ENCODE data around the gene KCNQ1OT1.
A peak's percentile ranks its signal among the peaks of the same experiment; 100 is the strongest.

Gene KCNQ1OT1

GRCh38 chr11:2731130-2732125 is 31.6 kb upstream of the KCNQ1OT1 start:
- no peak for TF ChIP-seq CTCF (conservative IDR thresholded peaks at IDR 0.05; ENCODE audit: low read depth, low read length)
- DNase-seq (ENCODE audit: low read depth): no peak
- H3K4me3 ChIP-seq (ENCODE audit: low read depth, low read length): no peak overlapping the region

- DNase-seq (ENCODE audit: low read depth): no peak
- no peak overlapping the region for H3K4me3 ChIP-seq (ENCODE audit: low read depth, low read length)
- TF ChIP-seq CTCF (conservative IDR thresholded peaks at IDR 0.05; ENCODE audit: low read depth, low read length): no peak
Measured at GRCh38 chr11:2730272-2731129, 30.7 kb upstream of the KCNQ1OT1 start.

GRCh38 chr11:2729841-2730240 is 30.0 kb upstream of the KCNQ1OT1 start:
- no peak for TF ChIP-seq CTCF (conservative IDR thresholded peaks at IDR 0.05; ENCODE audit: low read depth, low read length)
- no peak overlapping the region for H3K4me3 ChIP-seq (ENCODE audit: low read depth, low read length)
- no peak for DNase-seq (ENCODE audit: low read depth)

GRCh38 chr11:2728663-2729332 is 29.0 kb upstream of the KCNQ1OT1 start:
- no peak for TF ChIP-seq CTCF (conservative IDR thresholded peaks at IDR 0.05; ENCODE audit: low read depth, low read length)
- no peak for DNase-seq (ENCODE audit: low read depth)
- no peak overlapping the region for H3K4me3 ChIP-seq (ENCODE audit: low read depth, low read length)

- no peak for TF ChIP-seq CTCF (conservative IDR thresholded peaks at IDR 0.05; ENCODE audit: low read depth, low read length)
- no peak for DNase-seq (ENCODE audit: low read depth)
- no peak overlapping the region for H3K4me3 ChIP-seq (ENCODE audit: low read depth, low read length)
Measured at GRCh38 chr11:2728128-2728662, 28.4 kb upstream of the KCNQ1OT1 start.

- no peak for TF ChIP-seq CTCF (conservative IDR thresholded peaks at IDR 0.05; ENCODE audit: low read depth, low read length)
- H3K4me3 ChIP-seq (ENCODE audit: low read depth, low read length): no peak overlapping the region
- peak; percentile 60 for DNase-seq (ENCODE audit: low read depth)
Measured at GRCh38 chr11:2726964-2727363, 27.2 kb upstream of the KCNQ1OT1 start.
